Smooth muscle cell (in vitro differentiated cells): ENCODE data around the gene DCAF6. TPM values are rescaled to one million over a fixed set of nuclear protein-coding genes. Genes with fewer than 3 reads are reported as not detected.

Experiments
- DNase-seq: peaks from one replicate; lab custom pipeline; 2025; ENCODE audit not compliant: unreplicated experiment; lab: John Stamatoyannopoulos, UW
- H2AFZ ChIP-seq: fragments of 200-600 bp; sonication (generic); 2 replicates; pipeline ENCODE4 v1.6.0; 2016; ENCODE audit warnings: antibody characterized with exemption, low read depth, mild to moderate bottlenecking
- H3F3A ChIP-seq: fragments of 200-600 bp; sonication (generic); 2 replicates; pipeline ENCODE4 v1.6.0; 2017; ENCODE audit warnings: antibody characterized with exemption, low read depth
- H3K27ac ChIP-seq: fragments of 200-600 bp; sonication (generic); 2 replicates; pipeline ENCODE4 v1.5.1; 2016; ENCODE audit warnings: low read depth, mild to moderate bottlenecking
- H3K27me3 ChIP-seq: fragments of 200-600 bp; sonication (generic); 2 replicates; pipeline ENCODE4 v1.6.1; 2016; ENCODE audit warnings: low read depth, mild to moderate bottlenecking
- H3K36me3 ChIP-seq: fragments of 200-600 bp; sonication (generic); 2 replicates; pipeline ENCODE4 v1.5.1; 2016; ENCODE audit warnings: low read depth
- H3K4me1 ChIP-seq: fragments of 200-600 bp; sonication (generic); 2 replicates; pipeline ENCODE4 v1.5.1; 2016; ENCODE audit warnings: low read depth
- H3K4me2 ChIP-seq: fragments of 200-600 bp; sonication (generic); 2 replicates; pipeline ENCODE4 v1.6.0; 2016; ENCODE audit warnings: mild to moderate bottlenecking
- H3K4me3 ChIP-seq: fragments of 200-600 bp; sonication (generic); 2 replicates; pipeline ENCODE4 v1.5.1; 2016; ENCODE audit warnings: mild to moderate bottlenecking
- H3K79me2 ChIP-seq: fragments of 200-600 bp; sonication (generic); 2 replicates; pipeline ENCODE4 v1.6.0; 2016; ENCODE audit warnings: low read depth, mild to moderate bottlenecking
- H3K9ac ChIP-seq: fragments of 200-600 bp; sonication (generic); 2 replicates; pipeline ENCODE4 v1.6.0; 2016; ENCODE audit warnings: low read depth
- H3K9me3 ChIP-seq: fragments of 200-600 bp; sonication (generic); replicated peaks from 2 replicates; pipeline ENCODE4 v1.5.1; 2016; ENCODE audit warnings: low read depth
- H4K20me1 ChIP-seq: fragments of 200-600 bp; sonication (generic); 2 replicates; pipeline ENCODE4 v1.6.0; 2016; ENCODE audit warnings: low read depth
- CTCF ChIP-seq: fragments of 200-600 bp; sonication (generic); IDR thresholded peaks from 2 replicates; pipeline ENCODE4 v1.5.1; 2017; ENCODE audit warnings: borderline replicate concordance, mild to moderate bottlenecking, antibody characterized with exemption; ENCODE audit not compliant: insufficient read depth, poor library complexity, severe bottlenecking
- WGBS: methylation state at CpG from one replicate; pipeline ENCODE4 v1.1.7; 2016; ENCODE audit warnings: low lambda C conversion rate; 5-methylcytosine and 5-hydroxymethylcytosine counted together
- polyA plus RNA-seq: library from polyadenylated mRNA; unstranded; fragments of >200 nt; fragmentation: Nextera tagmentation; extraction: Ambion mirVana; gene quantifications from 2 replicates; pipeline ENCODE4 v1.2.1, GENCODE V29; 2016
- total RNA-seq: library from RNA; depleted of rRNA; stranded (reverse); fragments of >200 nt; gene quantifications from 2 replicates; pipeline ENCODE4 v1.2.3, GENCODE V29; 2014

Gene DCAF6
- total and polyA plus RNA-seq, 2 experiments from 2014 or later: 27.4 to 34.9 TPM

- no peak for TF ChIP-seq CTCF
- no peaks in the 10 kb centered on the region for H3K79me2 ChIP-seq
- H3F3A ChIP-seq: no peaks in the 10 kb centered on the region
- H4K20me1 ChIP-seq: no peaks in the 10 kb centered on the region
- 93% methylated on average over 5 of the region's 5 CpGs for WGBS
- H3K27me3 ChIP-seq: no peaks in the 10 kb centered on the region
- no peaks in the 10 kb centered on the region for H3K4me1 ChIP-seq
- H3K9me3 ChIP-seq: no peaks in the 10 kb centered on the region
- no peak overlapping the region for H3K9ac ChIP-seq
- no peak overlapping the region for H3K4me3 ChIP-seq
- no peak overlapping the region for H3K4me2 ChIP-seq
- DNase-seq: no peak
- H3K27ac ChIP-seq: no peak overlapping the region
- no peaks in the 10 kb centered on the region for H3K36me3 ChIP-seq
- no peak overlapping the region for H2AFZ ChIP-seq
Observed at GRCh38 chr1:168035345-168035744, 98.9 kb downstream of the DCAF6 start.

GRCh38 chr1:168042362-168042761 lies 105.9 kb downstream of the DCAF6 start:
- no peak for DNase-seq
- no peak for TF ChIP-seq CTCF
- Histone ChIP-seq H2AFZ (no peak overlapping the region), H3K9ac (no peak overlapping the region), H3F3A (no peaks in the 10 kb centered on the region), H4K20me1 (no peaks in the 10 kb centered on the region), H3K4me3 (no peak overlapping the region), H3K27me3 (no peaks in the 10 kb centered on the region), H3K27ac (no peak overlapping the region), H3K36me3 (no peaks in the 10 kb centered on the region), H3K4me1 (no peaks in the 10 kb centered on the region), H3K4me2 (no peak overlapping the region), H3K79me2 (no peaks in the 10 kb centered on the region), H3K9me3 (no peaks in the 10 kb centered on the region)
- 96% methylated on average over 2 of the region's 2 CpGs for WGBS

GRCh38 chr1:168045311-168045710 lies 108.8 kb downstream of the DCAF6 start:
- Histone ChIP-seq H3K4me2 (no peak overlapping the region), H3K79me2 (no peaks in the 10 kb centered on the region), H3K27me3 (no peaks in the 10 kb centered on the region), H3F3A (no peaks in the 10 kb centered on the region), H3K4me3 (no peak overlapping the region), H3K9me3 (no peaks in the 10 kb centered on the region), H3K4me1 (no peaks in the 10 kb centered on the region), H4K20me1 (no peaks in the 10 kb centered on the region), H3K27ac (no peak overlapping the region), H3K9ac (no peak overlapping the region), H3K36me3 (no peaks in the 10 kb centered on the region), H2AFZ (no peak overlapping the region)
- no peak for DNase-seq
- 98% methylated on average over 1 of the region's 1 CpG for WGBS
- TF ChIP-seq CTCF: no peak

- Histone ChIP-seq H3K9me3 (no peaks in the 10 kb centered on the region), H3K4me1 (no peaks in the 10 kb centered on the region), H2AFZ (no peak overlapping the region), H3K4me2 (no peak overlapping the region), H3K36me3 (no peaks in the 10 kb centered on the region), H3F3A (no peaks in the 10 kb centered on the region), H3K27ac (no peak overlapping the region), H3K9ac (no peak overlapping the region), H3K79me2 (no peaks in the 10 kb centered on the region), H3K27me3 (no peaks in the 10 kb centered on the region), H4K20me1 (no peaks in the 10 kb centered on the region), H3K4me3 (no peak overlapping the region)
- TF ChIP-seq CTCF: no peak
- DNase-seq: no peak
- 41% methylated on average over 1 of the region's 1 CpG for WGBS
Observed at GRCh38 chr1:168050307-168050706, 113.8 kb downstream of the DCAF6 start.
